GM12878 (cell line): Measurements from ENCODE around the gene INPP5D. TPM values are rescaled to one million over a fixed set of nuclear protein-coding genes. Genes with fewer than 3 reads are reported as not detected.

Experiments
- ATAC-seq: fragments of 200-7000 bp; cut with Tn5 transposase; 3 replicates; pipeline ENCODE4 v1.9.1; 2020; ENCODE audit warnings: mild to moderate bottlenecking, moderate library complexity
- BruUV-seq: library from RNA; stranded (reverse); fragments of 400-500 nt; replicated peaks from 2 replicates; lab custom pipeline; 2021; lab: Mats Ljungman, UMichigan
- CTCF ChIA-PET: fragments of 300-600 bp; sonication (Branson Sonifier 250); formaldehyde crosslinking; extraction: SDS; loops from one replicate; lab custom pipeline; 2021; ENCODE audit warnings: inconsistent platforms; lab: Yijun Ruan, JAX
- POLR2A ChIA-PET: fragments of 350-600 bp; formaldehyde crosslinking; extraction: SDS; loops from one replicate; lab custom pipeline; 2021; ENCODE audit warnings: inconsistent platforms; lab: Charles Lee
- RAD21 ChIA-PET: fragments of 300-600 bp; sonication (Branson Sonifier 250); formaldehyde crosslinking; loops from one replicate; lab custom pipeline; 2023; ENCODE audit warnings: antibody characterized with exemption; ENCODE audit not compliant: unreplicated experiment; lab: Charles Lee
- SMC1A ChIA-PET: fragments of 300-600 bp; sonication (Branson Sonifier 250); formaldehyde crosslinking; loops from one replicate; lab custom pipeline; 2023; ENCODE audit not compliant: unreplicated experiment, uncharacterized antibody; lab: Charles Lee
- DNase-seq: peaks from one replicate; pipeline ENCODE4 v3.0.0-alpha.2; 2011; ENCODE audit warnings: low read depth, low spot score
- FAIRE-seq: peaks from 3 replicates; lab custom pipeline; 2011; peaks lifted over from hg19 to GRCh38; lab: Jason Lieb, UNC
- H2AFZ ChIP-seq: 2 replicates; pipeline ENCODE4 v1.6.0; 2011; ENCODE audit warnings: low read depth, low read length, control low read depth; ENCODE audit not compliant: control insufficient read depth
- H3K27ac ChIP-seq: 2 replicates; pipeline ENCODE4 v1.5.1; 2011; ENCODE audit warnings: control low read depth; ENCODE audit not compliant: control insufficient read depth, insufficient read depth
- H3K27me3 ChIP-seq, 2 experiments: replicated peaks in 1 of 2; 2 replicates each; pipeline versions ENCODE4 v1.6.0 to v1.6.1; 2011; ENCODE audit warnings: low read length in 1 of 2; ENCODE audit not compliant: control insufficient read depth in 2 of 2, insufficient read depth in 2 of 2
- H3K36me3 ChIP-seq, 2 experiments: 2 replicates each; pipeline ENCODE4 v1.5.1; 2011; ENCODE audit warnings: low read length in 1 of 2; ENCODE audit not compliant: control insufficient read depth in 2 of 2, insufficient read depth in 2 of 2
- H3K4me1 ChIP-seq: 2 replicates; pipeline ENCODE4 v1.6.1; 2011; ENCODE audit warnings: mild to moderate bottlenecking, low read length, moderate library complexity, mixed read lengths; ENCODE audit not compliant: control insufficient read depth, insufficient read depth
- H3K4me2 ChIP-seq: 2 replicates; pipeline ENCODE4 v1.6.0; 2011; ENCODE audit warnings: control low read depth; ENCODE audit not compliant: control insufficient read depth, insufficient read depth
- H3K4me3 ChIP-seq: fragments of 200-600 bp; sonication (generic); 2 replicates; pipeline ENCODE4 v1.5.1; 2016
- H3K79me2 ChIP-seq: 2 replicates; pipeline ENCODE4 v1.6.0; 2011; ENCODE audit warnings: low read length; ENCODE audit not compliant: control insufficient read depth, insufficient read depth
- H3K9ac ChIP-seq: 2 replicates; pipeline ENCODE4 v1.8.0; 2011; ENCODE audit warnings: low read length, control low read depth, mixed read lengths; ENCODE audit not compliant: control insufficient read depth, insufficient read depth
- H3K9me3 ChIP-seq: replicated peaks from 3 replicates; pipeline ENCODE4 v1.5.1; 2011; ENCODE audit warnings: mild to moderate bottlenecking, low read length; ENCODE audit not compliant: control insufficient read depth, insufficient read depth
- H4K20me1 ChIP-seq: 2 replicates; pipeline ENCODE4 v1.6.0; 2011; ENCODE audit not compliant: control insufficient read depth, insufficient read depth
- CBFB ChIP-seq: IDR thresholded peaks from 2 replicates; pipeline ENCODE4 v1.6.1; 2016; ENCODE audit warnings: antibody characterized with exemption, low read depth
- CBX5 ChIP-seq: sonication (generic); IDR thresholded peaks from 2 replicates; pipeline ENCODE4 v1.6.1; 2016; ENCODE audit warnings: low read depth, moderate library complexity, mild to moderate bottlenecking, inconsistent platforms
- FOXK2 ChIP-seq: fragments of 450-650 bp; IDR thresholded peaks from 2 replicates; pipeline ENCODE4 v1.6.1; 2017; ENCODE audit warnings: mild to moderate bottlenecking, moderate library complexity
- WGBS: methylation state at CpG from one replicate; pipeline ENCODE4 v1.1.6; 2016; ENCODE audit warnings: low lambda C conversion rate; ENCODE audit not compliant: insufficient replicate concordance, insufficient coverage; ENCODE audit errors: missing lambda C conversion rate; 5-methylcytosine and 5-hydroxymethylcytosine counted together
- in situ Hi-C: fragments of 300-500 bp; cut with MboI; formaldehyde crosslinking; loops from 9 replicates; pipeline ENCODE4 v1.14.3; 2018; ENCODE audit warnings: mixed read lengths
- intact Hi-C: fragments of 100-400 bp; cut with micrococcal nuclease; formaldehyde crosslinking; loops from one replicate; pipeline ENCODE4 v1.14.2; 2022; ENCODE audit not compliant: unreplicated experiment
- polyA plus RNA-seq, 11 experiments: library from polyadenylated mRNA; depleted of rRNA in 4 of 11; unstranded in 6 of 11; stranded (reverse) in 5 of 11; fragments of >200 nt; fragmentation: Nextera tagmentation in 4 of 11; fragmentation: Illumina TruSeq in 1 of 11; extraction: Ambion mirVana in 4 of 11; extraction: Trizol in 1 of 11; gene quantifications; 1 replicate in 1 of 11; 2 replicates in 10 of 11; pipeline versions ENCODE4 v1.2.1 to v1.2.3, GENCODE V29; 2011 to 2016; ENCODE audit warnings: inconsistent platforms in 2 of 11, missing spikeins in 2 of 11, low read depth in 1 of 11
- total RNA-seq, 4 experiments: library from RNA; depleted of rRNA in 3 of 4; stranded (reverse); fragments of >200 nt in 3 of 4; fragmentation: Illumina TruSeq in 1 of 4; extraction: Trizol in 1 of 4; gene quantifications; 2 replicates each; pipeline versions ENCODE4 v1.2.1 to v1.2.3, GENCODE V29; 2013 to 2021
- TF ChIP-seq, protein P1 (sequence below): fragments of 450-650 bp; IDR thresholded peaks from 2 replicates; pipeline ENCODE4 v1.6.1; 2018; ENCODE audit warnings: mild to moderate bottlenecking, low read depth, moderate library complexity; ENCODE audit not compliant: partially characterized antibody

INPP5D gene
- total and polyA plus RNA-seq, 10 of the 15 experiments (the other 5 are each of a cell fraction or from before 2014, with no cell fraction given): 11.8 to 139 (median 88.8) TPM

GRCh38 chr2:233141901-233142300 is 81.8 kb downstream of the INPP5D start:
- intact Hi-C loops: loop anchor here (1.0 kb wide), 2 partner anchors 42 to 60 kb away; no protein-coding TSS in a partner anchor

More at GRCh38 chr2:233141901-233142300, 81.8 kb downstream of the INPP5D start:
- Histone ChIP-seq H3K27me3 (no peaks in the 10 kb centered on the region), H2AFZ (no peak overlapping the region), H3K27ac (peak overlapping the region; percentile 74), H3K4me1 (peaks cover 19% of the 10 kb centered on the region), H3K9me3 (no peaks in the 10 kb centered on the region), H3K4me2 (peak overlapping the region; percentile 26), H3K4me3 (no peak overlapping the region; the same call in 1 of the 2 replicates), H3K79me2 (peaks cover 12% of the 10 kb centered on the region), H4K20me1 (no peaks in the 10 kb centered on the region), H3K9ac (peak overlapping the region; percentile 15; the same call in 1 of the 2 replicates), H3K36me3 (peaks cover 28 to 35% of the 10 kb centered on the region in 2 experiments)
- CTCF ChIA-PET: interaction anchor here (0.7 to 2.5 kb wide), 3 partner anchors 13 to 82 kb away, joined by 3 to 14 read pairs (median 3); partner anchors contain the start of gene INPP5D
- DNase-seq: no peak
- FAIRE-seq: no peak
- TF ChIP-seq CBFB (no peak), FOXK2 (no peak), CBX5 (0 out of 2 replicates have a peak, but pooled peaks have one; percentile 2)
- TF ChIP-seq, protein P1, sequence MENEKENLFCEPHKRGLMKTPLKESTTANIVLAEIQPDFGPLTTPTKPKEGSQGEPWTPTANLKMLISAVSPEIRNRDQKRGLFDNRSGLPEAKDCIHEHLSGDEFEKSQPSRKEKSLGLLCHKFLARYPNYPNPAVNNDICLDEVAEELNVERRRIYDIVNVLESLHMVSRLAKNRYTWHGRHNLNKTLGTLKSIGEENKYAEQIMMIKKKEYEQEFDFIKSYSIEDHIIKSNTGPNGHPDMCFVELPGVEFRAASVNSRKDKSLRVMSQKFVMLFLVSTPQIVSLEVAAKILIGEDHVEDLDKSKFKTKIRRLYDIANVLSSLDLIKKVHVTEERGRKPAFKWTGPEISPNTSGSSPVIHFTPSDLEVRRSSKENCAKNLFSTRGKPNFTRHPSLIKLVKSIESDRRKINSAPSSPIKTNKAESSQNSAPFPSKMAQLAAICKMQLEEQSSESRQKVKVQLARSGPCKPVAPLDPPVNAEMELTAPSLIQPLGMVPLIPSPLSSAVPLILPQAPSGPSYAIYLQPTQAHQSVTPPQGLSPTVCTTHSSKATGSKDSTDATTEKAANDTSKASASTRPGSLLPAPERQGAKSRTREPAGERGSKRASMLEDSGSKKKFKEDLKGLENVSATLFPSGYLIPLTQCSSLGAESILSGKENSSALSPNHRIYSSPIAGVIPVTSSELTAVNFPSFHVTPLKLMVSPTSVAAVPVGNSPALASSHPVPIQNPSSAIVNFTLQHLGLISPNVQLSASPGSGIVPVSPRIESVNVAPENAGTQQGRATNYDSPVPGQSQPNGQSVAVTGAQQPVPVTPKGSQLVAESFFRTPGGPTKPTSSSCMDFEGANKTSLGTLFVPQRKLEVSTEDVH: no peak
- RAD21 ChIA-PET: interaction anchor here (1.5 to 1.8 kb wide), 3 partner anchors 17 to 81 kb away, joined by 4 to 11 read pairs (median 10); partner anchors contain the start of gene INPP5D
- 59% methylated on average over 4 of the region's 4 CpGs for WGBS
- POLR2A ChIA-PET: interaction anchor here (1.3 to 1.7 kb wide), 4 partner anchors 29 to 81 kb away, joined by 4 to 10 read pairs (median 6); partner anchors contain the start of gene INPP5D
- in situ Hi-C loops: no loop called here
- BruUV-seq: no TSS peak
- peak; percentile 30 for ATAC-seq
- SMC1A ChIA-PET: interaction anchor here (1.0 to 2.5 kb wide), 7 partner anchors 13 to 82 kb away, joined by 3 to 14 read pairs (median 6); partner anchors contain the start of gene INPP5D
